Osteocyte (in vitro differentiated cells): Measurements from ENCODE around the gene CIB4. TPM values are rescaled to one million over a fixed set of nuclear protein-coding genes. Genes with fewer than 3 reads are reported as not detected.

ENCODE experiments used
- DNase-seq: peaks from one replicate; pipeline ENCODE4 v3.0.0; 2021; ENCODE audit warnings: mixed read lengths; ENCODE audit not compliant: unreplicated experiment; ENCODE audit errors: extremely low spot score
- H3K27ac Mint-ChIP-seq: one replicate; pipeline ENCODE4 v1.8.0; 2021; ENCODE audit warnings: mild to moderate bottlenecking, mixed read lengths; ENCODE audit not compliant: unreplicated experiment
- H3K27me3 Mint-ChIP-seq: one replicate; pipeline ENCODE4 v1.8.0; 2021; ENCODE audit warnings: mixed read lengths; ENCODE audit not compliant: unreplicated experiment
- H3K36me3 Mint-ChIP-seq: one replicate; pipeline ENCODE4 v1.8.0; 2021; ENCODE audit warnings: mixed read lengths; ENCODE audit not compliant: unreplicated experiment
- H3K4me1 Mint-ChIP-seq: one replicate; pipeline ENCODE4 v1.8.0; 2021; ENCODE audit warnings: mixed read lengths; ENCODE audit not compliant: unreplicated experiment
- H3K4me3 Mint-ChIP-seq: one replicate; pipeline ENCODE4 v1.8.0; 2021; ENCODE audit warnings: mild to moderate bottlenecking, moderate library complexity, mixed read lengths; ENCODE audit not compliant: unreplicated experiment
- H3K9me3 Mint-ChIP-seq: one replicate; pipeline ENCODE4 v1.8.0; 2021; ENCODE audit warnings: mixed read lengths; ENCODE audit not compliant: unreplicated experiment
- total RNA-seq: library from RNA; stranded (reverse); gene quantifications from 2 replicates; pipeline ENCODE4 v1.2.1, GENCODE V29; 2021
- TF ChIP-seq, protein P1 (sequence below): fragments of 200-600 bp; sonication (generic); IDR thresholded peaks from 2 replicates; pipeline ENCODE4 v1.5.0; 2021; ENCODE audit warnings: antibody characterized with exemption, mild to moderate bottlenecking, moderate library complexity

The CIB4 gene
- total RNA-seq, 1 donor from 2014 or later = not detected

DNA sequence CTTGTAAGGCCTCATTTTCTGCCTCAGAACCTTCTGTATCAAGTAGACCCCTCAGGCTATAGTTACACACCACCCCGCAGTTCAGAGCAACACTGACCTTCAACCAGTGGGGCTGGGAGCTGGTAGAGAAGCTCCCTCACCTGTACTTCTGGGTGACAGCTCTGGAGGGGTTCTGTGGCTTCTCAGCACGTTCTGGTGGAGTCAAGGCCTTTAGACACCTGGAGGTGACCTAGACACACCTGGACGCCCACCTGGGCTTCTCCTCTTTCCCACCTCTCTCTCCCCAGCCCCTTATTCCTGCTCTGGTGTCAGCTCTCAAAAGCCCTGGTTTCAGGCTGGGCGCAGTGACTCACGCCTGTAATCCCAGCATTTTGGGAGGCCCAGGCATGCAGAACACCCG is 7.3 kb upstream of the CIB4 start:
- TF ChIP-seq, protein P1, sequence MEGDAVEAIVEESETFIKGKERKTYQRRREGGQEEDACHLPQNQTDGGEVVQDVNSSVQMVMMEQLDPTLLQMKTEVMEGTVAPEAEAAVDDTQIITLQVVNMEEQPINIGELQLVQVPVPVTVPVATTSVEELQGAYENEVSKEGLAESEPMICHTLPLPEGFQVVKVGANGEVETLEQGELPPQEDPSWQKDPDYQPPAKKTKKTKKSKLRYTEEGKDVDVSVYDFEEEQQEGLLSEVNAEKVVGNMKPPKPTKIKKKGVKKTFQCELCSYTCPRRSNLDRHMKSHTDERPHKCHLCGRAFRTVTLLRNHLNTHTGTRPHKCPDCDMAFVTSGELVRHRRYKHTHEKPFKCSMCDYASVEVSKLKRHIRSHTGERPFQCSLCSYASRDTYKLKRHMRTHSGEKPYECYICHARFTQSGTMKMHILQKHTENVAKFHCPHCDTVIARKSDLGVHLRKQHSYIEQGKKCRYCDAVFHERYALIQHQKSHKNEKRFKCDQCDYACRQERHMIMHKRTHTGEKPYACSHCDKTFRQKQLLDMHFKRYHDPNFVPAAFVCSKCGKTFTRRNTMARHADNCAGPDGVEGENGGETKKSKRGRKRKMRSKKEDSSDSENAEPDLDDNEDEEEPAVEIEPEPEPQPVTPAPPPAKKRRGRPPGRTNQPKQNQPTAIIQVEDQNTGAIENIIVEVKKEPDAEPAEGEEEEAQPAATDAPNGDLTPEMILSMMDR = no peak
- H3K4me1 Mint-ChIP-seq = peaks cover 18% of the 10 kb centered on the region
- H3K36me3 Mint-ChIP-seq = no peaks in the 10 kb centered on the region
- peaks cover 63% of the 10 kb centered on the region for H3K27me3 Mint-ChIP-seq
- H3K27ac Mint-ChIP-seq = no peak overlapping the region
- DNase-seq = no peak
- no peaks in the 10 kb centered on the region for H3K9me3 Mint-ChIP-seq
- H3K4me3 Mint-ChIP-seq = no peak overlapping the region

DNA sequence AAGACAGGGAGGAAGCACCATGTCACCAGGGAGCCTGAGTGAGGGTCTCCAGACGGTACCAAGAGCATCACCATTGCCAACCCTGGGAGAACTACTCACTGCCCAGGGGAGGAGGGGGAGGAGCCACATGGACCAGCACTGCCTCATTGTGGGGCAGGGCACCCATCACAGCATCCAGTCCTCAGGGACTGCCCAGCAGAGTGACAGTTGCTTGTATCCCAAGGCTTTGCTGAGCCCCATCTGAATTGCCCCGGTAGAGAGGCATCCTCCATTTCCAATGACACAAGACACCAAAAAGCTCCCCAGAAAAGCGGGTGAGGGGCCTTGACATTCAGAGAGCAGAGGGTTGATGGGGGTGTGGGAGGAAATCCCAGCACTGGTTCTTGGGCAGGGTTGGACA is 6.8 kb upstream of the CIB4 start:
- no peak overlapping the region for H3K27ac Mint-ChIP-seq
- H3K36me3 Mint-ChIP-seq = no peaks in the 10 kb centered on the region
- TF ChIP-seq, protein P1 = no peak
- no peak overlapping the region for H3K4me3 Mint-ChIP-seq
- DNase-seq = no peak
- H3K27me3 Mint-ChIP-seq = peaks cover 63% of the 10 kb centered on the region
- H3K4me1 Mint-ChIP-seq = peaks cover 18% of the 10 kb centered on the region
- H3K9me3 Mint-ChIP-seq = no peaks in the 10 kb centered on the region

DNA sequence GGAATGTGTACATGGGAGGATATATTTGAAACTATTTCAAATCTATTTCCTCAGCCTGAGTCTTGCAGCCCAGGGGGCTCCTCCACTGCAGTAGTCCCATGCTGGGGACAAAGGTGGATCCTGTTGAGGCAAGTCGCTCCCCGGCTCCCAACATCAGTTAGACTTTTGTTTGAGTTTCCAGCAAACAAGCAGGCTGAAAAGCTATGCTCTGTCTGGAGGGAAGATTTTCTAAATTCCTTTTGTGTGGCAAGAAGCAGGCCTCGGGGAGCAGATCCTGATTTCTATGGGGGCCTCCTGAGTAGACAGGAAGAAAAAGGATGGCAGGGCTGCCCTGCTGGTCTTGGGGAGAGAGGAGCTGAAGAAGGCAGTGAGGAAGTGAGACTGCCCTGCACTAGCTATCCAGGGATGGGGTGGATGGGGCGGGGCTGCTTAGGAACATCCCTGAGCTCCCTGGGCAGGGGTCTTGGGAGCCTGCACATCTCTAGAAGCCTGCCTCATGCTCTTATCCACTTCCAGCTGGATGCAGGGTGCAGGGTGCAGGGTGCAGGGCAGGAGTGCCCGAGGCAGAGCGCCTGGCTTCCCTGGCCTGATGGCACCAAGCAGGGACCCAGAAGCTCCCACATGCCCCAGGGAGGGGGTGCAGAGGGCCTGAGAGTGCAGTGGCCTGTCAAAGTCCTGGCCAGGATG is 6.0 kb upstream of the CIB4 start:
- H3K9me3 Mint-ChIP-seq = no peaks in the 10 kb centered on the region

DNA sequence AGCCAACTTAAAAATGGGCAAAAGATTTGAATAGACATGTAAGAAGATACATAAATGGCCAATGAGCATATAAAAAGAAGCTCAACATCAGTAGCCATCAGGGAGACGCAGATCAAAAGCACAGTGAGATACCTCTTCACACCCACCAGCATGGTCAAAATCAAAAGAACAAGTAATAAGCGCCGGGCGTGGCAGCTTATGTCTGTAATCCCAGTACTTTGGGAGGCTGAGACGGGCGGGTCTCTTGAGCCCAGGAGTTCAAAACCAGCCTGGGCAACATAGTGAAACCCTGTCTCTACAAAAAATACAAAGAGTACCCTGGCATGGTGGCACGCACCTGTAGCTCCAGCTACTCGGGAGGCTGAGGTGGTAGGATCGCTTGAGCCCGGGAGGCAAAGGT is 4.6 kb upstream of the CIB4 start:
- Mint-ChIP-seq H3K36me3 (no peaks in the 10 kb centered on the region), H3K27me3 (peaks cover 55% of the 10 kb centered on the region), H3K4me1 (peaks cover 5% of the 10 kb centered on the region), H3K27ac (no peak overlapping the region), H3K4me3 (no peak overlapping the region), H3K9me3 (no peaks in the 10 kb centered on the region)
- DNase-seq = peak; percentile 44
- TF ChIP-seq, protein P1 = no peak

More for the DNA sequence above, 6.0 kb upstream of the CIB4 start:
- H3K4me3 Mint-ChIP-seq = no peak overlapping the region
- no peaks in the 10 kb centered on the region for H3K36me3 Mint-ChIP-seq
- H3K27ac Mint-ChIP-seq = no peak overlapping the region
- TF ChIP-seq, protein P1 = no peak
- peaks cover 61% of the 10 kb centered on the region for H3K27me3 Mint-ChIP-seq
- no peak for DNase-seq
- peaks cover 12% of the 10 kb centered on the region for H3K4me1 Mint-ChIP-seq

DNA sequence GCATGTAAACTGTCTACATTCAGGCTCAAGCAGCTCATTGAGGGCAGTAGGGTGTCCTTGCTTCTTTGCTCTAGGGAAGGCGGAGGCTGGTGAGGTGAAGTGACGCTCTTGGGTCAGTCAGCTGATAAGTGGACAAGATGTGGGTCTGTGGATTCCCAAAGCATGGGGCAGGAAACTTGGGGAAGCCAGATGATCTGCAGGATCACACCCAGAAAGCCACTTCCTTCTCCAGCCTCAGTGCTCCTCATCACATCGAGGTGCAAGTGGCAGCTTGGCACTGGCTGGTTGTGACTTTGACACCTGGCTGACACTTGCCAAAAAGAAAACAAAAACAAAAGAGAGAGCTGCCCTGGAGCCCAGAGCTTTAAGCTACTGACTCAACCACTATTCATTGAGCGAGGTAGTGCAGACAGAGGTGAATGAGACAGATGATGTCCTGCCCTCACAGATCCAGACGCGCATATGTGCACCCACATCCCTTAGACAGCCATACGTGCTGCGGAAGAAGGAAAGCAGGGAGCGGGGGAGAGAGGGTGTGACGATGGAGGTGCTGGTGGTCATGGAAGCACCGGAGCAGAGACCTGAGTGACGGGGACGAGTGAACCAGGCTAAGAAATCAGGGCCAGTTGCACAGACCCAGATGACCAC is 3.1 kb upstream of the CIB4 start:
- Mint-ChIP-seq H3K27me3 (peaks cover 47% of the 10 kb centered on the region), H3K27ac (no peak overlapping the region), H3K4me3 (no peak overlapping the region), H3K9me3 (no peaks in the 10 kb centered on the region), H3K4me1 (peaks cover 5% of the 10 kb centered on the region), H3K36me3 (no peaks in the 10 kb centered on the region)
- TF ChIP-seq, protein P1 = no peak
- DNase-seq = peak; percentile 68
